ENCODE results near the gene KRTAP2-2.
"Not testable (repeated sequence)": the region's sequence is repeated elsewhere in the genome, so short reads cannot be mapped to it uniquely, and the experiment has no call there.

KRTAP2-2 gene

DNA sequence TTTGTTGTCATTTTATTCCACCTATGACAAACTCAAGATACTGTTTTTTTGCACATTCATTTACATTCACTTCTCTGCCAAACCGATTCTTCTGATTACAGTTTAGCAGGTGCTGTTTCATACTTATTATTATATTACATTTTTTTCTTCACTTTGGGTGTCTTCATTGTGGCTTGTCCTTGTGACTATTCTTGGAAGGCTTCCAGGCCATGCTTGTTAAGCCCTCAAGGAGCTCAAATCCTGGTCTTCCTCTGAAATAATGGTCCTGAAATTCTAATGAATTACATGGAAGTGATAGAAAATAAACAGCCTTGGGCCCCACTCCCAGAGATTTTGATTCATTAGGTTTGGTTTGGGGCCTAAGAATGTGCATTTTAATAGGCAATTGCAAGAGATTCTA lies 9.3 kb upstream of the KRTAP2-2 start:
- DNase-seq = no peak

DNA sequence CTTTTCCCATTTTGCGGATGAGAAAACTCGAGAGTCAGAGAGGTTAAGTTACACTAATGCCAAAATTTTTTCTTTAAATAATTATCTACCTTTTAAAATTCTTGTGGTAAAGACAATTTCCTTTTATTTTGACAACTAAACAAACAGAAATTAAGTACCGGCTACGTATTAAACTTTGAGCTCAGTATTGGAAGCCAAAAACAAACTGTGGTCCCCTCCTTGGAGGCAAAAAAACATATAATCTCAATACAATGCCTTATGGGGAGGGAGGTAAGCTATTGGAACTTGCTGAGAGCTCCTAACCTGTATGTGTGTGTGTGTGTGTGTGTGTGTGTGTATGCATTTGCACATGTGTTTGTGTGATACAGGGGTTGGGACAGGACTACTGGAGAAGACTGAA lies 8.4 kb upstream of the KRTAP2-2 start:
- no peak for DNase-seq

GRCh38 chr17:41061964-41062363 lies 6.9 kb upstream of the KRTAP2-2 start:
- DNase-seq = no peak

DNA sequence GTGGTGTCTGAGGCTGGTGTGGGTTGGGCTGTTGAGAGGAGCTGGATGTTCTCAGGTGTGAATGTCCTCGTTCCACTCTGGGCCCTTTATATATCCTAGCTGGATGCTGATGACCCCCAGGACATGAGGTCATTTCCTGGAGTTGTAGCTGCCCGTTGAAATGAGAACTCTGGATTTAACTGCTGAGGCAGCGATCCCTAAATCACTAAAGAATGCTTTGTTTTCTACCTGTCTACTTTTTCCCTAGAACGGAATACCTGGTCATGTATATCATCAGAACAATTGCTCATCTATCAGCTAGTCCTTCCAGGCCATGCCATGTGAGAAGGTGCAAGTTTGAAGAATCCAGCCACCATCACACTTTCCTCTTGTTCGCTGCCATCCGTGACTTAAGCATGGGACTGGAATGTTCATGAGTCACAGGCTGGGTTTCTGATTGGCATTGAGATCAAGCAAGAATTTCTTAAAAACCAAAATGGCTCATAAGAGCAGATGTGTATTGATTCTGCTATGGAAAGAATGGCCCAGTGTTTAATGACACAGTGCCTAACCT lies 5.1 kb upstream of the KRTAP2-2 start, which contains the start of gene KRTAP2-3:
Gene KRTAP2-3 (minus strand): TSS at position 63 of the 553 bp plus-strand sequence. CDS start 64 bp downstream, outside the sequence.
- DNase-seq = no peak

GRCh38 chr17:41059276-41060051 lies 4.4 kb upstream of the KRTAP2-2 start:
- not testable (repeated sequence) for DNase-seq

GRCh38 chr17:41058741-41059140 lies 3.7 kb upstream of the KRTAP2-2 start:
- no peak for DNase-seq

DNA sequence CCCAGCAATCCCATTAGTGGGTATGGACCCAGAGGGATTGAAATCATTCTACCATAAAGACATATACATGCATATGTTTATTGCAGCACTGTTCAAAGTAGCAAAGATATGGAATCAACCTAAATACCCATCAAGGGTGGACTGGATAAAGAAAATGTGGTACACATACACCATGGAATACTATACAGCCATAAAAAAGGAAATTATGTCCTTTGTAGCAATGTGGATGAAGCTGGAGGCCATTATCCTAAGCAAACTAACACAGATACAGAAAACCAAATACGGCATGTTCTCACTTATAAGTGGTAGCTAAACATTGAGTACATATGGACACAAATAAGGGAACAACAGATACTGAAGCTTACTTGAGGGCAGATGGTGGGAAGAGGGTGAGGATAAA lies 2.5 kb upstream of the KRTAP2-2 start:
- DNase-seq = no peak

GRCh38 chr17:41054556-41054955 lies 474 bp downstream of the KRTAP2-2 start:
- not testable (repeated sequence) for DNase-seq

- DNase-seq = no peak
Measured at GRCh38 chr17:41054025-41054424, 1.0 kb downstream of the KRTAP2-2 start.

DNA sequence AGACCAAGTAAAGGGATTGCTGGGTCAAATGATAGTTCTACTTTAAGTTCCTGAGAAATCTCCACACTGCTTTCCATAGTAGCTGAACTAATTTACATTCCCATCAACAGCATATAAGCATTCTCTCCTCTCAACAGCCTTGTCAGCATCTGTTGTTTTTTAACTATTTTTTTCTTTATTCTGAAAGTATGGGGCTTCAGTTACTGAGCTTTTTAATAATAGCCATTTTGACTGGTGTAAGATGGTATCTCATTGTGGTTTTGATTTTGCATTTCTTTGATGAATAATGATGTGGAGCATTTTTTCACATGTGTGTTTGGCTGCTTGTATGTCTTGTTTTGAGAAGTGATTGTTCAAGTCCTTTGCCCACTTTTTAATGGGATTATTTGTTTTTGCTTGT lies 2.5 kb downstream of the KRTAP2-2 start:
- no peak for DNase-seq

DNA sequence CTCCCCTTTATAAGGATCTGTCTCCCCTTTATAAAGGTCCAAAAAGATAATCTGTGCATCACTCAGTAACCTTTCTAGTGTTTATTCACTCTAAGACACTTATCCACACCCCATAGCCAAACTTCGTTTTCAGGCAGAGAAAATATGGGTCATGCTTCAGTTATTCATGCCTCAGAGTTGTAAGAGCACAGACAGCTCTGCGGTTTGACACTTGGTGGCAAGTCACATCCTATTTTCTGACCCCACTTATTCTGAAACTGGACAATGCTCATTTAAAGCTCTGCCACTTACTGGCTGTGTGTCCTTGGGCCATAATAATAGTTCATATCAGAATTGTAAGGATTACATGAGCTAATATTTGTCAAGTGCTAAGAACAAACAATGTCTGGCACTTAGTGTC lies 5.9 kb downstream of the KRTAP2-2 start:
- no peak for DNase-seq

DNA sequence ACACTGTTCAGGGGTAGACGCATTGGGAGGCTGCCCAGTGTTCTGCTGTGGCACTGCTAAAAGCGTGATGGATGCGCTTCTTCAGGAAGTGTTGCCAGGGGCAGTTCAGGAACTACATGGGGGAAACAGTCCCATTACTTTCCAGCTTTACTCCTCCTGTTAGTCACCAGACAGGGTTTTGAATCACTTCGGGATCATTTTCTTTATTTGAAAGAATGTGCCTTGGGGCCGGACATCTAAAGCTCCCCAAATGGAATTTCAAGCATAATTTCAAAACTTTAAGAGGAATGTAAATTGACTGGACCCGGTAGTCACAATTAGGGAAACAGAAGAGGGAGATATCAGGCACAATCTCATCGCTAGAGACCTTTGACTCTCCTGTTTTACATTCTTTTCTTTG lies 6.6 kb downstream of the KRTAP2-2 start:
- no peak for DNase-seq

DNA sequence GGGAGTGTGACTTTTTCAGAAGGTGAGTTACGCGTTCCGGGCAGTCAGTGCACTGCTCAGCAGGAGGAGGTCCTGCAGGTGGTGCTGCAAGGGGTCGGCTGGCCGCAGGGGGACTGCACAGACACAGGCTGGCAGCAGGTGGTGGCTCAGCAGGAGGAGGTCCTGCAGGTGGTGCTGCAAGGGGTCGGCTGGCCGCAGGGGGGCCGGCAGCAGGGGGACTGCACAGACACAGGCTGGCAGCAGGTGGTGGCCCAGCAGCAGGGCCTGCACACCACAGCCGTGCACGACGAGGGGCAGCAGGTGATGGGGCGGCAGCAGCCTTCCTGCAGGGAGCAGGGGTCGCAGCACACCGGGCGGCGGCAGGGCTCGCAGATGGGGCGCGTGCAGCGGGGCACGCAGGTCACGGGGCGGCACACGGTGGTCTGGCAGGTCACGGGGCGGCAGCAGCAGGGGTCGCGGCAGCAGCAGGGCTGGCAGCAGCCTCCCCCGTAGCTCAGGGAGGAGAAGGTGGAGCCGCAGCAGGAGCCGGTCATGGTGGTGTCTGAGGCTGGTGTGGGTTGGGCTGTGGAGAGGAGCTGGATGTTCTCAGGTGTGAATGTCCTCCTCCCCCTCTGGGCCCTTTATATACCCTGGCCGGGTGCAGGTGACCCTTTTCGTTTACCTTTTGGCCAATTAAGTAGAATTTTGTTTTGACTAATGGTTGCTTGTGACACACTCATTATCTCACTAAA lies 8.1 kb downstream of the KRTAP2-2 start, which contains the start of gene KRTAP2-1:
Gene KRTAP2-1 (minus strand): TSS at position 582 of the 731 bp plus-strand sequence. CDS start 49 bp downstream, at position 533.
- DNase-seq = not testable (repeated sequence)

- DNase-seq = no peak
Measured at GRCh38 chr17:41042953-41043352, 12.1 kb downstream of the KRTAP2-2 start.

DNA sequence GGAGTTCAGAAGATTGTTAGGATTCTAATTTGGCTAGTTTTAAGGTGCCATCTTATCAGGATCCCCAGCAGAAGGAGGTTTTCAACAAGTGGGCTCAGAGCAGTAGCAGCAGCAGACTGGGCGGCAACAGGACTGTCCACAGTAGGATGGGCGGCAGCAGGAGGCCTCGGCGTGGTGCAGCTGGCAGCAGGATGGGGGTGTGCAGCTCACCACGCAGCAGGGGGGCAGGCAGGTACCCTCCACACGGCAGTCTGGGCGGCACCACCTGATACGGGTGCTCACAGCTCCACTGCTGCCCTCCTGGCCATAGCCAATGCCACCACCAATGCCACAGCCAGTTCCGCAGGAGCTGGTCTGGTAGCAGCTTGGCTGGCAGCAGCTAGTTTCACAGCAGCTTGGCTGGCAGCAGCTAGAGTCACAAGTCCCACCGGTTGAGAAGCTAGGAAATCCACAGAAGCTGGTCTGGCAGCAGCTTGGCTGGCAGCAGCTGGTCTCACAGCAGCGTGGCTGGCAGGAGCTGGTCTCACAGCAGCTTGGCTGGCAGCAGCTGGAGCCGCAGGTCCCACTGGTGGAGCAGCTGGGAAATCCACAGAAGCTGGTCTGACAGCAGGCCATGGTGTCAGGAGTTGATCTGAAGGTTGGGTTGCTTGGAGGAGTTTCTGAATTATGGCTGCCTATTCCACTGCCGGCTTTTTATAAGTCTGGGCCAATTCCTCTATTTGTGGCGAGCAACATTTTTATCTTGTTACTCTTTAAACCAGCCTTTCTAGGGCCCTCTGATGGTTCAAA lies 14.1 kb downstream of the KRTAP2-2 start, which contains the start of gene KRTAP1-1:
Gene KRTAP1-1 (minus strand): TSS at position 668 of the 789 bp plus-strand sequence. CDS start 53 bp downstream, at position 615.
- not testable (repeated sequence) for DNase-seq

- DNase-seq = no peak
Measured at GRCh38 chr17:41037853-41038350, 17.1 kb downstream of the KRTAP2-2 start.

DNA sequence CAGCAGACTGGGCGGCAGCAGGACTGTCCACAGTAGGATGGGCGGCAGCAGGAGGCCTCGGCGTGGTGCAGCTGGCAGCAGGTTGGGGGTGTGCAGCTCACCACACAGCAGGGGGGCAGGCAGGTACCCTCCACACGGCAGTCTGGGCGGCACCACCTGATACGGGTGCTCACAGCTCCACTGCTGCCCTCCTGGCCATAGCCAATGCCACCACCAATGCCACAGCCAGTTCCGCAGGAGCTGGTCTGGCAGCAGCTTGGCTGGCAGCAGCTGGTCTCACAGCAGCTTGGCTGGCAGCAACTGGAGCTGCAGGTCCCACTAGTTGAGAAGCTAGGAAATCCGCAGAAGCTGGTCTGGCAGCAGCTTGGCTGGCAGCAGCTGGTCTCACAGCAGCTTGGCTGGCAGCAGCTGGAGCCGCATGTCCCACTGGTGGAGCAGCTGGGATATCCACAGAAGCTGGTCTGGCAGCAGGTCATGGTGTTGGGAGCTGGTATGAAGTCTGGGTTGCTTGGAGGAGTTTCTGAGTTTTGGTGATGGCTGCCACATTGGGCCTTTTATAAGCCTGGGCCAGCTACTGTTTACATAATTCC lies 20.6 kb downstream of the KRTAP2-2 start, which contains the start of gene KRTAP1-3:
Gene KRTAP1-3 (minus strand): TSS at position 529 of the 590 bp plus-strand sequence. CDS start 53 bp downstream, at position 476.
- DNase-seq = not testable (repeated sequence)

DNA sequence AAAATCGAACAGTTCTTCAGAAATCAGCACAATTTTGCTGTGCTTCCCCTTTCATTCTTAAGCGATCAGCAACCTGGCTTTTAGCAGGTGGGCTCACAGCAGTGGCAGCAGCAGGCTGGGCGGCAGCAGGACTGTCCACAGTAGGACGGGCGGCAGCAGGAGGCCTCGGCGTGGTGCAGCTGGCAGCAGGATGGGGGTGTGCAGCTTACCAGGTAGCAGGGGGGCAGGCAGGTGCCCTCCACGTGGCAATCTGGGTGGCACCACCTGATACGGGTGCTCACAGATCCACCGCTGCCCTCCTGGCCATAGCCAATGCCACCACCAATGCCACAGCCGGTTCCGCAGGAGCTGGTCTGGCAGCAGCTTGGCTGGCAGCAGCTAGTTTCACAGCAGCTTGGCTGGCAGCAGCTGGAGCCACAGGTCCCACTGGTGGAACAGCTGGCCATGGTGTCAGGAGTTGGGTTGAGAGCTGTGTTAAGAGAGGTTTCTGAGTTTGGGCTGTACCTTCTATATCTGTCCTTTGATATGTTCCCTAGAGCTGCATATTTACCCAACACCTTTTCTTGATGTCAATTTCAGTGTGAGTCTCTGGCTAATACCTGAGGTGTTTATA lies 25.3 kb downstream of the KRTAP2-2 start, which contains the start of gene KRTAP1-4:
Gene KRTAP1-4 (minus strand): TSS at position 563 of the 613 bp plus-strand sequence. CDS start 117 bp downstream, at position 446.
- no peak for DNase-seq

- no peak for DNase-seq
Measured at GRCh38 chr17:41026715-41027471, 28.1 kb downstream of the KRTAP2-2 start, which contains the start of gene KRTAP1-5. Gene KRTAP1-5, minus strand, starts transcription at chr17:41027208. Its CDS starts 53 bp downstream, at chr17:41027155.

DNA sequence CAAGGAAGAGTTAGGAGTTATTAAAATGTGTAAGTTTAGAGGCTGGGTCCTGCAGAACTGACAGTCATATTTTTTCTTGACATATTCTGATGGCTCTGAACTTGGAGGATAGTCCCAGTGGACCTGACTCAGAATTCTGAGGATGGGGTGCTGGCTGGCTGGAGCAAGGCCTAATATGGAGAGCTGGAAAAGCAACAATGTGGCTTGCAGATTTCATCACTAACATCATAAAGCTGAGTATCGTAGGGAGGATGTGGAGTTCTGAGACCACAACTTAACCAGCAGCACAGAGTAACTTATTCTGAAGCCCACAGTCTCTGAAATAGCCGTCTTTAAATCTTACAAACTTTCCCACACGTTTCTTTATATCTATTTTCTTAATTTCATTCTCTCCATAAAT lies 30.3 kb downstream of the KRTAP2-2 start:
- DNase-seq = no peak
